ENCODE data around the gene AGPS.
"Not testable (repeated sequence)": the region's sequence is repeated elsewhere in the genome, so short reads cannot be mapped to it uniquely, and the experiment has no call there.

The AGPS gene

GRCh38 chr2:177392373-177393202 is at the start of gene AGPS:
Gene AGPS, plus strand, starts transcription at chr2:177392773. Its CDS starts 17 bp downstream, at chr2:177392790.
- H3K9me3 Mint-ChIP-seq = no peaks in the 10 kb centered on the region
- H3K36me3 Mint-ChIP-seq = peaks cover 6% of the 10 kb centered on the region
- peaks cover 36% of the 10 kb centered on the region for H3K4me1 Mint-ChIP-seq
- peak within 1 kb of the TSS; percentile 88 for H3K27ac Mint-ChIP-seq
- H3K27me3 Mint-ChIP-seq = no peaks in the 10 kb centered on the region
- peak; percentile 89 for ATAC-seq (ENCODE audit: low read depth)
- peak within 1 kb of the TSS; percentile 96 for H3K4me3 Mint-ChIP-seq
- peak; percentile 29 to 44 for DNase-seq (ENCODE audit: low spot score in 2 of 2)

GRCh38 chr2:177343773-177344172 is 48.8 kb upstream of the AGPS start:
- DNase-seq (ENCODE audit: low spot score in 2 of 2) (no peak), ATAC-seq (ENCODE audit: low read depth) (peak; percentile 21)
- no peaks in the 10 kb centered on the region for H3K27me3 Mint-ChIP-seq
- H3K9me3 Mint-ChIP-seq = no peaks in the 10 kb centered on the region
- no peaks in the 10 kb centered on the region for H3K36me3 Mint-ChIP-seq
- no peaks in the 10 kb centered on the region for H3K4me1 Mint-ChIP-seq
- H3K27ac Mint-ChIP-seq = no peak overlapping the region
- H3K4me3 Mint-ChIP-seq = no peak overlapping the region

GRCh38 chr2:177344316-177344715 is 48.3 kb upstream of the AGPS start:
- ATAC-seq (ENCODE audit: low read depth) = no peak
- Mint-ChIP-seq H3K36me3 (no peaks in the 10 kb centered on the region), H3K9me3 (no peaks in the 10 kb centered on the region), H3K27ac (no peak overlapping the region), H3K4me1 (no peaks in the 10 kb centered on the region), H3K4me3 (no peak overlapping the region), H3K27me3 (no peaks in the 10 kb centered on the region)
- DNase-seq (ENCODE audit: low spot score in 2 of 2) = no peak

DNA sequence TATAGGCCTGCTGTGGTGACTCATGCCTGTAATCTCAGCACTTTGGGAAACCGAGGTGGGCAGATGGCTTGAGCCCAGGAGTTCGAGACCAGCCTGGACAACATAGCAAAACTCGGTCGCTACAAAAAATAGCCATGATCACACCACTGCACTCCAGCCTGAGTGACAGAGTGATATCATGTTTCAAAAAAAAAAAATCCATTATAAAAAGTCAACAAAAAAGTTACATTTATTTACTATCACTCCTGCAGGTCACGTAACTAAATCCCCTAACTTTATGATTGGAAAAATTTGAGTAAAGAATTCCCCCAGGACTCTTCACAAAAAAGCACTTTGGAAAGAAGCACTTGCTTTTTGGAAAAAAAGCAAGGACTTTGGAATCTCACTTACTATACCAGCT is 46.4 kb upstream of the AGPS start:
- ATAC-seq (ENCODE audit: low read depth) (no peak), DNase-seq (ENCODE audit: low spot score in 2 of 2) (no peak)
- H3K27ac Mint-ChIP-seq = no peak overlapping the region
- H3K4me3 Mint-ChIP-seq = no peak overlapping the region
- H3K9me3 Mint-ChIP-seq = no peaks in the 10 kb centered on the region
- H3K4me1 Mint-ChIP-seq = no peaks in the 10 kb centered on the region
- no peaks in the 10 kb centered on the region for H3K27me3 Mint-ChIP-seq
- no peaks in the 10 kb centered on the region for H3K36me3 Mint-ChIP-seq

DNA sequence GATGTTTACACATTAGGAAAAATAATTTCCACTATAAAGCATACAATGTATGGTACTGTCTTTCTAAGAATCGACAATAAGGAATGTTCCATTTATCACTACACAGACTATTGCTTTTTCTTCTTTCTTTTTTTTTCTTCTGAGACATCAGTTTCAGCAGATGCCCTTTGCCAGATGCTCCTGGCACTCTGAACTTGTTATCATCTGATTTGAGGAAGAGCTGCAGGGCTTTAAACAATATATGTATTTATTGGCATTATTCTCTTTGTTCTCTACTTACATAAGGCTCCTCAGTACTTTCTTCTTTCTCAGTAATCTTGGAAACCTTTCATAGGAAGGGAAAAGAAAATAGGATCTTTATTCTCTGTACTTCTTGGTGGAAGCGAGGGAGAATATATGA is 45.0 kb upstream of the AGPS start:
- Mint-ChIP-seq H3K27me3 (no peaks in the 10 kb centered on the region), H3K36me3 (no peaks in the 10 kb centered on the region), H3K4me3 (no peak overlapping the region), H3K4me1 (peaks cover 4% of the 10 kb centered on the region), H3K9me3 (no peaks in the 10 kb centered on the region), H3K27ac (no peak overlapping the region)
- ATAC-seq (ENCODE audit: low read depth) = no peak
- DNase-seq (ENCODE audit: low spot score in 2 of 2) = no peak

DNA sequence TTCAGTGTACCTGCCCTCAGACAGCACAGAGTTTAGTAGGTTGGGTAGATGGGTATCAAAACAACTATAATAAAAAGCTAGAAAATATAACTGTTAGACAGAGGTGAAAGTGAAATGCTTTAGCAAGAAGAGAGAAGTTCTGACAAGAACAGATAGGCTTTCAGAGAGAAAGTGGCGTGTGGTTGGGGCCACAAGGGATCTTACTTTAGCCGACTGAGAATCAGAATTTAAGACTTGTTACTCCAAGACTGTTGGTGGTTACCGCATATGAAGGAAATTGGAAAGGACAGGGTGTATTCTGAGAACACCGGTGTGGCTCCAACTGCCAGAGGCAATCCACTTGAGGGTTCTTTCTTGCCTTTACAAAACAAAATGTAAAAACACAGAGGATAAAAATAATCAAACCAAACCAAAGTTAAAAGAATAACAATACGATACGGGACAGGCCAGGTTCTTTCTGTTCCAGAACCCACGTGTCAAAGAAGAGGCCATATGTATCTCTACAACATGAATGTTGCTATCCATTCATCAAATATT is 44.4 kb upstream of the AGPS start:
- no peak for DNase-seq (ENCODE audit: low spot score in 2 of 2)
- H3K9me3 Mint-ChIP-seq = no peaks in the 10 kb centered on the region
- H3K4me1 Mint-ChIP-seq = peaks cover 7% of the 10 kb centered on the region
- no peak overlapping the region for H3K27ac Mint-ChIP-seq
- no peak for ATAC-seq (ENCODE audit: low read depth)
- H3K36me3 Mint-ChIP-seq = no peaks in the 10 kb centered on the region
- no peak overlapping the region for H3K4me3 Mint-ChIP-seq
- no peaks in the 10 kb centered on the region for H3K27me3 Mint-ChIP-seq

- ATAC-seq (ENCODE audit: low read depth) = no peak
- DNase-seq (ENCODE audit: low spot score in 2 of 2) = no peak
- Mint-ChIP-seq H3K36me3 (no peaks in the 10 kb centered on the region), H3K4me3 (no peak overlapping the region), H3K27me3 (no peaks in the 10 kb centered on the region), H3K4me1 (peaks cover 7% of the 10 kb centered on the region), H3K27ac (no peak overlapping the region), H3K9me3 (no peaks in the 10 kb centered on the region)
These were observed 43.6 kb upstream of the AGPS start for GRCh38 chr2:177348733-177349693.

DNA sequence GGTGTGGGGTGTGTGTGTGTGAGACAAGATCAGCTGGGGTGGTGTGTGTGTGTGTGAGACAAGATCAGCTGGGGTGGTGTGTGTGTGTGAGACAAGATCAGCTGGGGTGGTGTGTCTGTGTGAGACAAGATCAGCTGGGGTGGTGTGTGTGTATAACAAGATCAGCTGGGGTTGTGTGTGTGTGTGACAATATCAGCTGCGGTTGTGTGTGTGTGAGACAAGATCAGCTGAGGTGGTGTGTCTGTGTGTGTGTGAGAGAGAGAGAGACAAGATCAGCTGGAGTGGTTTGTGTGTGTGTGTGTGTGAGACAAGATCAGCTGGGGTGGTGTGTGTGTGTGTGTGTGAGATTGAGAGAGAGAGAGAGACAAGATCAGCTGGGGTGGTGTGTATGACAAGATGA is 41.9 kb upstream of the AGPS start:
- not testable (repeated sequence) for ATAC-seq (ENCODE audit: low read depth); H3K36me3 Mint-ChIP-seq; DNase-seq (ENCODE audit: low spot score in 2 of 2); H3K4me1 Mint-ChIP-seq; H3K27me3 Mint-ChIP-seq; H3K9me3 Mint-ChIP-seq; H3K4me3 Mint-ChIP-seq; H3K27ac Mint-ChIP-seq

DNA sequence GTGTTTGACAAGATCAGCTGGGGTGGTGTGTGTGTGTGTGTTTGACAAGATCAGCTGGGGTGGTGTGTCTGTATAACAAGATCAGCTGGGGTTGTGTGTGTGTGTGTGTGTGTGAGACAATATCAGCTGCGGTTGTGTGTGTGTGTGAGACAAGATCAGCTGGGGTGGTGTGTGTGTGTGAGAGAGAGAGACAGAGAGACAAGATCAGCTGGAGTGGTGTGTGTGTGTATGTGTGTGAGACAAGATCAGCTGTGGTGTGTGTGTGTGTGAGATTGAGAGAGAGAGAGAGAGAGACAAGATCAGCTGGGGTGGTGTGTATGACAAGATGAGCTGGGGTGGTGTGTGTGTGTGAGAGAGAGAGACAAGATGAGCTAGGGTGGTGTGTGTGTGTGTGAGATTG is 41.5 kb upstream of the AGPS start:
- H3K4me1 Mint-ChIP-seq; H3K4me3 Mint-ChIP-seq; DNase-seq (ENCODE audit: low spot score in 2 of 2): not testable (repeated sequence)

DNA sequence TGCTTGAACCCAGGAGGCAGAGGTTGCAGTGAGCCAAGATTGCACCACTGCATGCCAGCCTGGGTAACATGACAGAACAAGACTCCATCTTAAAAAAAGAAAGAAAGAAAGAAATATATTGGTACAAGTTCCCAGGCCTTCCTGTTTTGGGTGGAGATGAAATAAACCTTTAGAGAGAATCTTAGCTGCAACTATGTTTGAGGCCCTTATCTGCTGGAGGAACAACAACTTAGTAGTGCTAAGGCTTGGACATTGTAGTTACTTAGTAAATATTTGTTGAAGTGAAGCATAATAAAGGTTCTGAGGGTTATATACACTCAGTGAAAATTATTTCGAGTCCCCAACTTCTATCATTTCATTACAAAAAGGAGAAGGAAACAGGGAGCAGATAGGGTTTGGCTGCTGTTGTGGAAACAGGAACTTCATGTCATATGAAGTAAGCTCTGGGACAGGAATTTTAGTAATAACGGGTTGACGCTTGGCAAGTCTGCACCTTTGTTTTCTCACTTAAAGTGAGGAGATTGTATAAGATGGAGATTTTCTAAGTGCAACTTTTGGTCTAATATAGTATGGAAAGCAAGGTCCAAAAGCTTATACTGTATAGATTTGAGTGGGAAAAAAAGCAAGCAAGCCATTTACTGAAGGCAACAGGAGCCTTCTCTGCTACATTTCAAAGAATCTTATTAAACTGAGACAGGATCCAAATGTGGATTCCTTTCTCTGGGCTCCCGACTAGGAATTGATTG is 40.0 kb upstream of the AGPS start:
- Mint-ChIP-seq H3K27me3 (no peaks in the 10 kb centered on the region), H3K9me3 (no peaks in the 10 kb centered on the region), H3K27ac (peak overlapping the region; percentile 23), H3K36me3 (peaks cover 1% of the 10 kb centered on the region), H3K4me1 (peaks cover 7% of the 10 kb centered on the region), H3K4me3 (no peak overlapping the region)
- no peak for DNase-seq (ENCODE audit: low spot score in 2 of 2)
- peak; percentile 22 for ATAC-seq (ENCODE audit: low read depth)

More for the DNA sequence above, 41.5 kb upstream of the AGPS start:
- not testable (repeated sequence) for H3K36me3 Mint-ChIP-seq; ATAC-seq (ENCODE audit: low read depth); H3K27ac Mint-ChIP-seq; H3K27me3 Mint-ChIP-seq; H3K9me3 Mint-ChIP-seq

- Mint-ChIP-seq H3K4me1 (peaks cover 7% of the 10 kb centered on the region), H3K9me3 (no peaks in the 10 kb centered on the region), H3K36me3 (peaks cover 1% of the 10 kb centered on the region), H3K27ac (no peak overlapping the region), H3K4me3 (no peak overlapping the region), H3K27me3 (no peaks in the 10 kb centered on the region)
- ATAC-seq (ENCODE audit: low read depth) (no peak), DNase-seq (ENCODE audit: low spot score in 2 of 2) (no peak)
These were observed 39.4 kb upstream of the AGPS start for GRCh38 chr2:177353187-177353478.

DNA sequence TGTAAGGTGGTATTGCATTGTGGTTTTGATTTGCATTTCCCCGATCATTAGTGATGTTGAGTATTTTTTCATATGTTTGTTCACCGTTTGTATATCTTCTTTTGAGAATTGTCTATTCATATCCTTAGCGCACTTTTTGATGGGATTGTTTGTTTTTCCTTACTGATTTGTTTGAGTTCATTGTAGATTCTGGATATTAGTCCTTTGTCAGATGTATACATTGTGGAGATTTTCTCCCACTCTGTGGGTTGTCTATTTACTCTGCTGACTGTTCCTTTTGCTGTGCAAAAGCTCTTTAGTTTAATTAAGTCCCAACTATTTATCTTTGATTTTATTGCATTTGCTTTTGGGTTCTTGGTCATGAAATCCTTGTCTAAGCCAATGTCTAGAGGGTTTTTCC is 38.0 kb upstream of the AGPS start:
- not testable (repeated sequence) for H3K27me3 Mint-ChIP-seq; H3K4me3 Mint-ChIP-seq; H3K36me3 Mint-ChIP-seq; DNase-seq (ENCODE audit: low spot score in 2 of 2); H3K27ac Mint-ChIP-seq; ATAC-seq (ENCODE audit: low read depth); H3K4me1 Mint-ChIP-seq; H3K9me3 Mint-ChIP-seq

- H3K4me3 Mint-ChIP-seq = no peak overlapping the region
- peaks cover 1% of the 10 kb centered on the region for H3K36me3 Mint-ChIP-seq
- H3K27me3 Mint-ChIP-seq = no peaks in the 10 kb centered on the region
- no peak overlapping the region for H3K27ac Mint-ChIP-seq
- ATAC-seq (ENCODE audit: low read depth) = no peak
- H3K4me1 Mint-ChIP-seq = peaks cover 7% of the 10 kb centered on the region
- DNase-seq (ENCODE audit: low spot score in 2 of 2) = no peak
- H3K9me3 Mint-ChIP-seq = no peaks in the 10 kb centered on the region
These were observed 36.7 kb upstream of the AGPS start for GRCh38 chr2:177355874-177356273.

Measured in memory B cell (primary cell).